GM23338 (cell line): ENCODE measurements around the gene AGPAT3.

Experiments used
- EZH2 ChIP-seq: fragments of 200-600 bp; sonication (generic); IDR thresholded peaks from one replicate; pipeline ENCODE4 v1.8.0; 2017; ENCODE audit warnings: antibody characterized with exemption, mild to moderate bottlenecking, low read depth; ENCODE audit not compliant: unreplicated experiment
- EZH2phosphoT487 ChIP-seq: fragments of 200-600 bp; sonication (generic); IDR thresholded peaks from one replicate; pipeline ENCODE4 v1.8.1; 2018; ENCODE audit warnings: antibody characterized with exemption; ENCODE audit not compliant: unreplicated experiment
- POLR2AphosphoS5 ChIP-seq: IDR thresholded peaks from 2 replicates; pipeline ENCODE4 v1.6.1; 2016; ENCODE audit warnings: antibody characterized with exemption, low read depth
- ZNF114 ChIP-seq: fragments of 250-450 bp; sonication (Bioruptor Pico); IDR thresholded peaks from 2 replicates; pipeline ENCODE4 v1.5.0; 2020; ENCODE audit warnings: mild to moderate bottlenecking, moderate library complexity
- TF ChIP-seq, protein P1 (sequence below), 2 experiments: fragments of 200-600 bp in 1 of 2; sonication (generic) in 1 of 2; conservative IDR thresholded peaks; 2 replicates each; pipeline versions ENCODE4 v1.5.1 to v1.6.1; 2016 to 2017; ENCODE audit warnings: antibody characterized with exemption in 2 of 2, low read depth in 2 of 2, mild to moderate bottlenecking in 2 of 2, moderate library complexity in 1 of 2
- TF ChIP-seq, protein P2 (sequence below): IDR thresholded peaks from one replicate; pipeline ENCODE4 v1.6.1; 2018; ENCODE audit warnings: antibody characterized with exemption; ENCODE audit not compliant: unreplicated experiment

DNA sequence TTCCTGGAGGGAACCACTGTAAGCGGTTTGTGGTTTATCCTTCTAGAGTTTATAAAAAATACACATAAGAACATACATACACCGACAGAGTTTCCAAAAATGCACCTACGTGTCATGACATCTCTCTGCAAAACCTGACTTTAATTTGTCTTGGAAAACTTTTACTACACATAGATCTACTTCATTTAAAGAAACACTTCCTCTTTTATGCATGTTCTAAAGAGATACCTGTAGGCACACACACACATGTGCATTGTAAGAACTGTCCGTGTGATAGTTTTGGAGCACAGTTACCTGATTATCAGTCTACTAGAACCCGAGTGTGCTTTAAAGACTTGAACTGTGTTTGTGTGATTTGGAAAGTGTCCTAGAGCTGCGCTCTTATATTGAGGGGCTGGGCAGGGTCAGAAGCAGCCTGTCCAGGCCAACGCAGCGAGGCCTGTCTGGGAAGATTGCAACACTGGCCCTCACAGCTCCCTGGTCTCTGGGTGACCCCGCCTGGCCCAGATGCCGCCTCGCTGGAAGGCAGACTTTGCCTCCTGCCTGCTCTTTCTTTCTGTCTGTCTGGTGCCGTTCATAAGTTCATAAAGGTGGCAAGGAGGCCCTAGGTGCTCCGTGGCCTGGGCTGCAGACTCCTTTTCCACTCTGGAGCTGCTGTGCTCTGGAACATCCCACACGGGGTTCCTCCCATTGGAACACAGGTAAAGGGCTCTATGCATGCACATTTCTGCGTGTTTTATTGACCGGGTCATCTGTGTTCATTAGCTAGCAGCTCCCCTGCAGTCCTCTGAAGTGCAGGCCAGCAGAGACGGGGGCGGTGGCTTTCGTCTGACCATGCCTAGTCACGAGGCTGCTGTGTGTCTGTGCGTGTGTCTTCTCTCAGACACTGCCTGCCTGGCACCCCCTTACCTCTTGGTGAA lies 46.3 kb downstream of the AGPAT3 start:
- TF ChIP-seq POLR2AphosphoS5 (no peak), EZH2 (no peak), EZH2phosphoT487 (no peak), ZNF114 (no peak)
- TF ChIP-seq, protein P1, sequence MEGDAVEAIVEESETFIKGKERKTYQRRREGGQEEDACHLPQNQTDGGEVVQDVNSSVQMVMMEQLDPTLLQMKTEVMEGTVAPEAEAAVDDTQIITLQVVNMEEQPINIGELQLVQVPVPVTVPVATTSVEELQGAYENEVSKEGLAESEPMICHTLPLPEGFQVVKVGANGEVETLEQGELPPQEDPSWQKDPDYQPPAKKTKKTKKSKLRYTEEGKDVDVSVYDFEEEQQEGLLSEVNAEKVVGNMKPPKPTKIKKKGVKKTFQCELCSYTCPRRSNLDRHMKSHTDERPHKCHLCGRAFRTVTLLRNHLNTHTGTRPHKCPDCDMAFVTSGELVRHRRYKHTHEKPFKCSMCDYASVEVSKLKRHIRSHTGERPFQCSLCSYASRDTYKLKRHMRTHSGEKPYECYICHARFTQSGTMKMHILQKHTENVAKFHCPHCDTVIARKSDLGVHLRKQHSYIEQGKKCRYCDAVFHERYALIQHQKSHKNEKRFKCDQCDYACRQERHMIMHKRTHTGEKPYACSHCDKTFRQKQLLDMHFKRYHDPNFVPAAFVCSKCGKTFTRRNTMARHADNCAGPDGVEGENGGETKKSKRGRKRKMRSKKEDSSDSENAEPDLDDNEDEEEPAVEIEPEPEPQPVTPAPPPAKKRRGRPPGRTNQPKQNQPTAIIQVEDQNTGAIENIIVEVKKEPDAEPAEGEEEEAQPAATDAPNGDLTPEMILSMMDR (conservative IDR thresholded peaks at IDR 0.05; ENCODE audit: low read depth in 2 of 2): no peak
- TF ChIP-seq, protein P2, sequence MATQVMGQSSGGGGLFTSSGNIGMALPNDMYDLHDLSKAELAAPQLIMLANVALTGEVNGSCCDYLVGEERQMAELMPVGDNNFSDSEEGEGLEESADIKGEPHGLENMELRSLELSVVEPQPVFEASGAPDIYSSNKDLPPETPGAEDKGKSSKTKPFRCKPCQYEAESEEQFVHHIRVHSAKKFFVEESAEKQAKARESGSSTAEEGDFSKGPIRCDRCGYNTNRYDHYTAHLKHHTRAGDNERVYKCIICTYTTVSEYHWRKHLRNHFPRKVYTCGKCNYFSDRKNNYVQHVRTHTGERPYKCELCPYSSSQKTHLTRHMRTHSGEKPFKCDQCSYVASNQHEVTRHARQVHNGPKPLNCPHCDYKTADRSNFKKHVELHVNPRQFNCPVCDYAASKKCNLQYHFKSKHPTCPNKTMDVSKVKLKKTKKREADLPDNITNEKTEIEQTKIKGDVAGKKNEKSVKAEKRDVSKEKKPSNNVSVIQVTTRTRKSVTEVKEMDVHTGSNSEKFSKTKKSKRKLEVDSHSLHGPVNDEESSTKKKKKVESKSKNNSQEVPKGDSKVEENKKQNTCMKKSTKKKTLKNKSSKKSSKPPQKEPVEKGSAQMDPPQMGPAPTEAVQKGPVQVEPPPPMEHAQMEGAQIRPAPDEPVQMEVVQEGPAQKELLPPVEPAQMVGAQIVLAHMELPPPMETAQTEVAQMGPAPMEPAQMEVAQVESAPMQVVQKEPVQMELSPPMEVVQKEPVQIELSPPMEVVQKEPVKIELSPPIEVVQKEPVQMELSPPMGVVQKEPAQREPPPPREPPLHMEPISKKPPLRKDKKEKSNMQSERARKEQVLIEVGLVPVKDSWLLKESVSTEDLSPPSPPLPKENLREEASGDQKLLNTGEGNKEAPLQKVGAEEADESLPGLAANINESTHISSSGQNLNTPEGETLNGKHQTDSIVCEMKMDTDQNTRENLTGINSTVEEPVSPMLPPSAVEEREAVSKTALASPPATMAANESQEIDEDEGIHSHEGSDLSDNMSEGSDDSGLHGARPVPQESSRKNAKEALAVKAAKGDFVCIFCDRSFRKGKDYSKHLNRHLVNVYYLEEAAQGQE: no peak
